22Rv1 (cell line): ENCODE results near the gene HRH2.

Experiments
- H3K27ac ChIP-seq: fragments of 450-650 bp; 2 replicates; pipeline ENCODE4 v1.5.1; 2017
- ZFX ChIP-seq: fragments of 450-650 bp; IDR thresholded peaks from 2 replicates; pipeline ENCODE4 v1.6.1; 2017; ENCODE audit warnings: antibody characterized with exemption, borderline replicate concordance
- TF ChIP-seq, protein P1 (sequence below): fragments of 450-650 bp; IDR thresholded peaks from 2 replicates; pipeline ENCODE4 v1.5.1; 2017; ENCODE audit warnings: mild to moderate bottlenecking

Gene HRH2

GRCh38 chr5:175741556-175741955 lies 83.7 kb downstream of the HRH2 start:
- no peak overlapping the region for H3K27ac ChIP-seq
- TF ChIP-seq ZFX: no peak
- TF ChIP-seq, protein P1, sequence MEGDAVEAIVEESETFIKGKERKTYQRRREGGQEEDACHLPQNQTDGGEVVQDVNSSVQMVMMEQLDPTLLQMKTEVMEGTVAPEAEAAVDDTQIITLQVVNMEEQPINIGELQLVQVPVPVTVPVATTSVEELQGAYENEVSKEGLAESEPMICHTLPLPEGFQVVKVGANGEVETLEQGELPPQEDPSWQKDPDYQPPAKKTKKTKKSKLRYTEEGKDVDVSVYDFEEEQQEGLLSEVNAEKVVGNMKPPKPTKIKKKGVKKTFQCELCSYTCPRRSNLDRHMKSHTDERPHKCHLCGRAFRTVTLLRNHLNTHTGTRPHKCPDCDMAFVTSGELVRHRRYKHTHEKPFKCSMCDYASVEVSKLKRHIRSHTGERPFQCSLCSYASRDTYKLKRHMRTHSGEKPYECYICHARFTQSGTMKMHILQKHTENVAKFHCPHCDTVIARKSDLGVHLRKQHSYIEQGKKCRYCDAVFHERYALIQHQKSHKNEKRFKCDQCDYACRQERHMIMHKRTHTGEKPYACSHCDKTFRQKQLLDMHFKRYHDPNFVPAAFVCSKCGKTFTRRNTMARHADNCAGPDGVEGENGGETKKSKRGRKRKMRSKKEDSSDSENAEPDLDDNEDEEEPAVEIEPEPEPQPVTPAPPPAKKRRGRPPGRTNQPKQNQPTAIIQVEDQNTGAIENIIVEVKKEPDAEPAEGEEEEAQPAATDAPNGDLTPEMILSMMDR: no peak

- no peak for TF ChIP-seq ZFX
- TF ChIP-seq, protein P1: no peak
- no peak overlapping the region for H3K27ac ChIP-seq
Observed at GRCh38 chr5:175742290-175742994, 84.6 kb downstream of the HRH2 start.

DNA sequence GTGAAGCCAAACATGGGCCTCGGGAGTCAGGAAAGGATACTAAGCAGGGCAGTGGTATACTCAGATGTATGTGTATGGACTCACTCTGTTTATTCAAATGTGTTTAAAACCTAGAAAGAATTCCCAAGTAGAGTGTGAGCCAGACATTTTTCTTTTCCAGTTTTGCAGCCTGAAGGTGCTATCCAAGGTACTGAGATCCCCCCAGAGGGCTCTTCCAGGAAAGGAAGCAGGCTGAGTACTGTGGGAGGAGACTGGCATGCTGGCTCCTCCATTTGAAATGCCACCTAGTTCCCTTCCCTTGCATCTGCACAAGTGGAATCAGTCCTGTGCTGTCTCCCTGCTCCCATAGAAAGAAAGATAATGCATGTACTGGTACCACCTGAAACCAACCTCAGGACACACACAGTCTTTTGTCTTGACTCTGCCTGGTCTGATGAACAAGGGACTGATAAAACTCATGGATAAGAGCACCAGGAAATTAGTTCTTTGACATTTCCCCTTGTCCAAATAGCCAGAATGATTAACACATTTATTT lies 85.9 kb downstream of the HRH2 start:
- TF ChIP-seq ZFX: no peak
- TF ChIP-seq, protein P1: no peak
- H3K27ac ChIP-seq: no peak overlapping the region

GRCh38 chr5:175745210-175745609 lies 87.3 kb downstream of the HRH2 start:
- TF ChIP-seq, protein P1: no peak
- no peak for TF ChIP-seq ZFX
- no peak overlapping the region for H3K27ac ChIP-seq

DNA sequence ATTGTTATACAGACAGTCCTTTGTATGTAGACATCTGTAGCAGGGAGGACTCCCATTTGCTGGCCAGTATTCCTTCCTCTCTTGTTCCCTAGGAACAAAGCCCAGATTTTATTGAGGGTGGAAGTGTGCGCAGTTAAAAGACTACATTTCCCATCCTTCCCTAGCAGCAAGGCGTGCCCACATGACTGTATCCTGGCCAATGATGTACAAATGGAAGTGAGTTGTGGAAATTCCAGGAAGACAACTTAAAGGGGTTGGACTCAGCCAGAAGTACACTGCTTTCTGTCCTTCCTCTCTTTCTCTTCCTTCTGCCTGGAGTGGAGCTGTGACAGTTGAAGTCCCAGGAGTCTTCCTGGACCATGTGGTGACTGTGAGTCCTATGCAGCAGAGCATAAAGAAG lies 89.0 kb downstream of the HRH2 start:
- TF ChIP-seq, protein P1: no peak
- TF ChIP-seq ZFX: no peak
- no peak overlapping the region for H3K27ac ChIP-seq

DNA sequence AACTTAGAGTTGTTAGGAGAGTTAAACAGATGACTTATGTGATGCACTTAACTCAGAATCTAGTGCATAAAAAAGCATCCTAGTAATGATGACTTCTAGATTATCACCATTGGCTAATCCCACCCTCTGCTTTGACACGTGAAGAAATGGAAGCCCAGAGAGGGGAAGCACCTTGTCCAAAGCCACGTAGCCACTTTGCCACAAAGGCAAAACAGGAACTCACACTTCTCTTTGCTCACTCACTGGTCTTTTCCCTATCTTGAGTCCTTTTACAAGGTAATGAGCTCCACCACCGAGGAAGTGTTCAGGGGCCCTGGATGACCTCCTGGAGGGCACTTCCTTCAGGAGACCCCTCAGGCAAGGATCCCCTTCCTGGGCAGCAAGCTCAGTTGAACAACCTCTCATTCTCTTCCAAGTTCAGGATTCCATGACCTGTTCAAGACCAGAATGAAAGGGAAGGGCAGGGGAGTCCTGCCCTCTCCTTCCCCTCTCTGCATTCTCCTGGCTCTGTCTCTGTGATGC lies 89.7 kb downstream of the HRH2 start:
- no peak overlapping the region for H3K27ac ChIP-seq
- TF ChIP-seq ZFX: no peak

DNA sequence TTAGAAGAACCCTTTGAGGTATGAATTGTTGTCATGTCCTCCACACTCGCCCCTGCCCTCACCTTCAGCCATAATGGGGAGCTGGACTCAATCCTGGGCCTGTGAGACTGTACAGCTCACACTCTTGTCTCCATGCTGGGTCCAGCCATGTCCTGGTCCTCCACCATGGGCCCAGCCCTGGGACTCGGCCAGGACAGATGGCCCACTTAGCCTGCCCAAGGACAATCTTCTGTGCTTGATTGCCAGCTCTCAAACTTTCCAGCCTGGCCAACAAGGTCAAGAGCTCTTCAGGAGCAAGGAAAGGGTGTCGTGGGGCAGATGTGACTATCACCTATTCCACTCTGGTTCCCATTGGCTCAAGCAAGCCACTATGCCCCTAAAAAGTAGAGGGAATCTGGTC lies 90.8 kb downstream of the HRH2 start:
- TF ChIP-seq, protein P1: no peak
- TF ChIP-seq ZFX: no peak
- H3K27ac ChIP-seq: no peak overlapping the region
